SK-N-MC (cell line): ENCODE measurements around the gene OR8J3.
A peak's percentile ranks its signal among the peaks of the same experiment; 100 is the strongest.

ENCODE experiments used
- DNase-seq: peaks from one replicate; pipeline ENCODE4 v3.0.0-alpha.2; 2011; ENCODE audit warnings: low read depth, low spot score
- H3K27ac ChIP-seq: fragments of 200-600 bp; sonication (generic); 2 replicates; pipeline ENCODE4 v1.5.1; 2016; ENCODE audit warnings: mixed run types
- H3K36me3 ChIP-seq: fragments of 200-600 bp; sonication (generic); 2 replicates; pipeline ENCODE4 v1.6.1; 2017; ENCODE audit warnings: antibody characterized with exemption, low read length, mixed read lengths; ENCODE audit not compliant: insufficient read depth
- H3K4me3 ChIP-seq: fragments of 200-600 bp; sonication (generic); 2 replicates; pipeline ENCODE4 v1.5.1; 2016
- H3K9ac ChIP-seq: fragments of 200-600 bp; sonication (generic); 2 replicates; pipeline ENCODE4 v1.8.0; 2017; ENCODE audit warnings: mixed run types, mixed read lengths; ENCODE audit not compliant: insufficient read length
- H3K9me3 ChIP-seq: fragments of 200-600 bp; sonication (generic); 2 replicates; pipeline ENCODE4 v1.6.1; 2017; ENCODE audit warnings: low read depth, mild to moderate bottlenecking, antibody characterized with exemption, low read length, moderate library complexity, mixed read lengths
- EZH2 ChIP-seq: fragments of 200-600 bp; sonication (generic); IDR thresholded peaks from one replicate; pipeline ENCODE4 v1.6.1; 2017; ENCODE audit warnings: antibody characterized with exemption
- FOXP2 ChIP-seq: optimal IDR thresholded peaks from 2 replicates; pipeline ENCODE3; 2011; ENCODE audit warnings: mild to moderate bottlenecking, moderate library complexity; ENCODE audit not compliant: insufficient read depth; ENCODE audit errors: extremely low read length, control extremely low read depth
- POLR2AphosphoS5 ChIP-seq: IDR thresholded peaks from 2 replicates; pipeline ENCODE4 v1.6.1; 2012; ENCODE audit warnings: mild to moderate bottlenecking, low read depth, low read length, borderline replicate concordance

Gene OR8J3, protein sequence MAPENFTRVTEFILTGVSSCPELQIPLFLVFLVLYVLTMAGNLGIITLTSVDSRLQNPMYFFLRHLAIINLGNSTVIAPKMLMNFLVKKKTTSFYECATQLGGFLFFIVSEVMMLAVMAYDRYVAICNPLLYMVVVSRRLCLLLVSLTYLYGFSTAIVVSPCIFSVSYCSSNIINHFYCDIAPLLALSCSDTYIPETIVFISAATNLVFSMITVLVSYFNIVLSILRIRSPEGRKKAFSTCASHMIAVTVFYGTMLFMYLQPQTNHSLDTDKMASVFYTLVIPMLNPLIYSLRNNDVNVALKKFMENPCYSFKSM

DNA sequence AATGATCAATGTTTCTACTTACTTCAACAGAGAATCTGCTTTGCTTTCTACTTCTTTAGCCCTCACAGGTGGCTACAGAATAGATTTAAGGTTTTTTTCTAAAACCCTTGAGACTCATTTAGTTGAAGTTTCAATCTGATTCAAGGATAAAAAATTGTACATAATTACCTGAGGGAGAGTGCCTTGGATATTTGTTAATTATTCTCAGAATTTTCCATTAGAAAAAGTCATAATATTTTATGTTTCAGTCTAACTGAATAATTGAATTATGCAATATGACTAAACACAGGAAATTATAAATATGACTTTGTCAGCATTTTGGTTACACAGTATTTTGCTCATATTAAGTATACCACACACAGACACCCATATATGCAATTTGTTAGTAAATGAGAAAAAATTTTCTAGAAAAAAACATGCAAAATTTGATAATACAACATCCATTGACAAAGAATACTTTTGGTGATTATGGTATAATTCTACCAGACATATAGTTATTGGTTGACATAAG lies at the start of gene OR8J3:
TSS of gene OR8J3 (minus strand) at position 51 of the 511 bp plus-strand sequence. CDS start 2,483 bp downstream, outside the sequence.
- Histone ChIP-seq H3K4me3 (peak within 1 kb of the TSS; percentile 36; the same call in 1 of the 2 replicates), H3K27ac (peak within 1 kb of the TSS; percentile 93), H3K9me3 (no peaks in the 10 kb centered on the region), H3K9ac (no peak within 1 kb of the TSS), H3K36me3 (no peaks in the 10 kb centered on the region)
- TF ChIP-seq EZH2 = no peak
- no peak for TF ChIP-seq POLR2AphosphoS5
- TF ChIP-seq FOXP2 = no peak
- peak; percentile 40 for DNase-seq

DNA sequence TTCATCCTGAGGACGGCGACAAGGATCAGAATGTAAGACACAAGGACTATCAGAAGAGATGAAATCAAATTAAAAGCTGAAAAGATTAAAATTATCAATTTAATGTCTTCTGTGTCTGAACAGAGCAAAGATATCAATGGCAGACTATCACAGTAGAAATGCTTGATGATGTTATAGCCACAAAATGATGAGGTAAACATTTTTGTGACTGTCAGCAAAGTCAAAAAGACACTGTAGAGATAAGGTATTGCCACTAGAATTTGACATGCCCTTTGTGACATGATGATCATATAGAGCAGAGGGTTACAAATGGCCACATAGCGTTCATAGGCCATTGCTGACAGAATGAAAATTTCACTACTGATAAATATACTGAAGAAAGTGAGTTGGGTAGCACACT lies 48.6 kb upstream of the OR8J3 start:
- no peak for DNase-seq
- no peak overlapping the region for H3K27ac ChIP-seq

DNA sequence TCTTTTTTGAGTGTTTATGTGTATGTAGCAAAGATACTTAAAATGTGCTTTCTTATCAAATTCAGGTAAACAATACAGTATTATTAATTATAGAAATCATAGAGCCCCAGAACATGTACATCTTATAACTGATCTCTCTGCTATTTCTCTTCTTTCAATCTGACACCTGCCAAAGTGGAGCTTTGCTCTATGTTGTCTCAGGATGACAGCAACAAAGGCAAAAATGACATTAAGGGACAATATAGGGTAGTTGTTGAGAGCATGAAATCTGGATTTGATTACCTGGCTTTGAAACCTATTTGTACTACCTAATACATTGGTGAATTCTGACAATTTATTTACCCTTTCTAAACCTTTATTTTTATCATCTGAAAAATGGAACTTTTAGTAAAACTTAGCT lies 43.5 kb upstream of the OR8J3 start:
- H3K36me3 ChIP-seq = no peaks in the 10 kb centered on the region
- TF ChIP-seq FOXP2 = no peak
- TF ChIP-seq POLR2AphosphoS5 = no peak
- TF ChIP-seq EZH2 = no peak
- no peak overlapping the region for H3K9ac ChIP-seq
- no peak overlapping the region for H3K4me3 ChIP-seq
- no peak overlapping the region for H3K27ac ChIP-seq
- H3K9me3 ChIP-seq = no peaks in the 10 kb centered on the region
- no peak for DNase-seq

More for the DNA sequence above, 48.6 kb upstream of the OR8J3 start:
- Histone ChIP-seq H3K36me3 (no peaks in the 10 kb centered on the region), H3K9ac (no peak overlapping the region), H3K9me3 (no peaks in the 10 kb centered on the region), H3K4me3 (no peak overlapping the region)
- no peak for TF ChIP-seq POLR2AphosphoS5
- TF ChIP-seq EZH2 = no peak
- TF ChIP-seq FOXP2 = no peak

DNA sequence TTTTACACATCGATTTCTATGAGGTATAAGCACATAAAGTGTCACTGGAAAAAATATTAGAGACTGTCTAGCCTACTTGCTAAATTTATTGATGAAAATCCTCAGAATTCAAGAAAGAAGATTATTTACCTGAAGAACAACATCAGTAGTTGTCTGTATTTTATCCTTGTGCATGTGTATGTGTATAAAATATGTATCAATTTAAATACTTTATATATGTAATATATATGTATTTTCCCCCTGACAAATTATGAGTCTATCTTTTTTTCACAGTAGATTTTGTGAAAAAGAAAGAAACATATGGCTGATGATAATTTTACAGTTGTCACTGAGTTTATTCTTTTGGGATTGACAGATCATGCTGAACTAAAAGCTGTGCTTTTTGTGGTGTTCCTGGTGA lies 36.3 kb upstream of the OR8J3 start, which contains the start of gene OR5J2:
TSS of gene OR5J2 (plus strand) at position 301 of the 400 bp plus-strand sequence. CDS start at position 301, 0 bp downstream.
- Histone ChIP-seq H3K27ac (no peak within 1 kb of the TSS), H3K9ac (no peak within 1 kb of the TSS), H3K4me3 (no peak within 1 kb of the TSS), H3K36me3 (no peaks in the 10 kb centered on the region), H3K9me3 (no peaks in the 10 kb centered on the region)
- DNase-seq = no peak
- TF ChIP-seq FOXP2 (no peak), POLR2AphosphoS5 (no peak), EZH2 (no peak)

DNA sequence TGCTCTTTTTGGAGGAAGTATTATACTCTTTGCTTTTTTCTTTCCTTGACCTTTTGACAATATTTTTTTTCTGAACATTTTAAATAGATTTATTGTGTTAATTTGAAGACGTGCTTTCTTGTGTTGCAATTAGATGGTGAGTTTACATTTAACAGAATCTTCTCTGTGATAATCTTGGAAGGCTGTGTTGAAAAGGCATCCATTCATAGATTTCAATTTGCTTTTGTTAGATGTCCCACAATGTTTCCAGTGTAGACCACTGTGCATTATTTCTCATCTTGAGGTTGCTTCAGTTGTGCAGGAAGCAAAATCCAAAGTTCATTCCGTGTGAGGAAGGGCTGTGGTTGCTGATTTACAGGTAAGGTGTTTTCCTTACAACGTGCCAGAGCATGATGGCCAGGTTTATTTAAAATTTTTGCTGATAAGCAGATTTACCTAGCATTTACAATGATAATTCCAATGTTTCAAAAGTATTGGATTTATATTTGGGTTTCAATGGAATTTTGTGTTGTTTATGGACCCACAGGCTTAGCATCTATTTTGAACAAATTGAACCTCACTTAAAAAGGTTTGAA lies 32.3 kb upstream of the OR8J3 start:
- no peak for DNase-seq
- Histone ChIP-seq H3K4me3 (no peak overlapping the region), H3K9me3 (no peaks in the 10 kb centered on the region), H3K27ac (no peak overlapping the region), H3K9ac (no peak overlapping the region), H3K36me3 (no peaks in the 10 kb centered on the region)
- no peak for TF ChIP-seq POLR2AphosphoS5
- no peak for TF ChIP-seq EZH2
- TF ChIP-seq FOXP2 = no peak

DNA sequence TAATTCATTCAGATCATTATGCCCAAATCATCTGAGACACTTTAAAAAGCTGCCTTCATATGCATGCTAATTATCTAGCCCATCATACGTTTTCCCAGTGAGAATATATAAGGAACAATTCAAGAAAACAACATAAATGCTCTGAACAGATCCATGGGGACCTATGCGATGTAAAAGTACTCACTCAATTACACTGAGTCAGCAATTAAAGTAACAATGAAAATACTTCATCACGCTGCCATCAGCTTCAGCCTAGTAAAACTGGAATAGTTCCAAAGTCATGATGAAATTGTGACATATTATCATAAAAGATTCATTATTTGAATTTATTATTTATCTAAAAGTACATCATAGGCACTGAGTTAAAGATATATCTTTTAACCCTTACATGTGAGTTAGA lies 23.8 kb upstream of the OR8J3 start:
- no peaks in the 10 kb centered on the region for H3K36me3 ChIP-seq
- no peak overlapping the region for H3K9ac ChIP-seq
- H3K9me3 ChIP-seq = no peaks in the 10 kb centered on the region
- H3K27ac ChIP-seq = no peak overlapping the region
- no peak for TF ChIP-seq FOXP2
- no peak for TF ChIP-seq POLR2AphosphoS5
- TF ChIP-seq EZH2 = no peak
- no peak overlapping the region for H3K4me3 ChIP-seq
- DNase-seq = no peak

DNA sequence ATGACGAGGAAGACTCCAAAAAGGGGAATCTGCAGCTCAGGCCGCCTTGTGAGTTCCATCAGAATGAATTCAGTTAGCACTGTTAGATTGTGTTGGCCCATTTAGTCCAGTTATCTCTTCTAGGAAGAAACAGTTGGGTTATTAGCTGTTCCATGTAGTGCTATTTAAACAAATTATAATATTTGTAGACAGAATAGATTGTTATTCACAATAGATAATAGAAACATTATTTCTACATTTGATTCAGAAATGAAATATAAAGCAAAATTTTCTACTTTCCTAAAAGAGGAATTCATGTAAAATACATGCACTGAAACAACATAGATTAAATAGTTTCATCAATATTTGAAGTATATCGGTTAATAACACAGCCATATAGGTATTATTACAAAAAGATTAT lies 20.2 kb upstream of the OR8J3 start, which contains the start of gene OR8K5:
TSS of gene OR8K5 (minus strand) at position 101 of the 400 bp plus-strand sequence. CDS start at position 101, 0 bp downstream.
- DNase-seq = no peak
- no peaks in the 10 kb centered on the region for H3K36me3 ChIP-seq
- TF ChIP-seq EZH2 (no peak), FOXP2 (no peak), POLR2AphosphoS5 (no peak)
- no peak within 1 kb of the TSS for H3K4me3 ChIP-seq
- no peak within 1 kb of the TSS for H3K27ac ChIP-seq
- H3K9me3 ChIP-seq = no peaks in the 10 kb centered on the region
- H3K9ac ChIP-seq = no peak within 1 kb of the TSS

DNA sequence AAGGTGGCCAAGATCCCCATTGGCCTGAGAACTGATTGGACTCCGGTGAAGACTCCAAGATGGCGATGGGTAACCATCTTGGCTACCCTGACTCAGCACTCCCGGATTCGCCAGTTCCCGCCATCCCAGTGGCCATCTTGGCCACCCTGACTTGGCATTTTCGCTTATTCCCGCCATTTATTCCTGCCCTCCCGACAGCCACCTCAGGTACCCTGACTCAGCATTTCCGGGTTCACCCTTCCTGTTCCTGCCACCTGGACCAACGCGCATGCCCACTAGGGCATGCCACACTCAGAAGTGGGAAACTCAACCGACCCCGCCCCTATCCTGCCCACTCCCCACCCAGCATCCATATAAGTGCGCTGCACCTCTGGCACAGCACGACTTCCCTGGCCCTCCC lies 12.3 kb upstream of the OR8J3 start:
- H3K9me3 ChIP-seq = no peaks in the 10 kb centered on the region
- DNase-seq = no peak
- H3K27ac ChIP-seq = no peak overlapping the region
- no peak overlapping the region for H3K4me3 ChIP-seq
- TF ChIP-seq EZH2 (no peak), FOXP2 (no peak), POLR2AphosphoS5 (no peak)
- H3K36me3 ChIP-seq = no peaks in the 10 kb centered on the region
- no peak overlapping the region for H3K9ac ChIP-seq
